HG02840 (cell line): ENCODE measurements around the gene MZT2A.
"Not testable (repeated sequence)": the region's sequence is repeated elsewhere in the genome, so short reads cannot be mapped to it uniquely, and the experiment has no call there.

Experiments used
- ATAC-seq: cut with Tn5 transposase; IDR thresholded peaks from one replicate; pipeline ENCODE4 v1.9.1; 2021; ENCODE audit warnings: mild to moderate bottlenecking, moderate library complexity, moderate number of reproducible peaks; ENCODE audit not compliant: unreplicated experiment, low FRiP score

MZT2A gene

GRCh38 chr2:131521524-131521923 lies 29.3 kb upstream of the MZT2A start:
- ATAC-seq, result not testable (repeated sequence)

DNA sequence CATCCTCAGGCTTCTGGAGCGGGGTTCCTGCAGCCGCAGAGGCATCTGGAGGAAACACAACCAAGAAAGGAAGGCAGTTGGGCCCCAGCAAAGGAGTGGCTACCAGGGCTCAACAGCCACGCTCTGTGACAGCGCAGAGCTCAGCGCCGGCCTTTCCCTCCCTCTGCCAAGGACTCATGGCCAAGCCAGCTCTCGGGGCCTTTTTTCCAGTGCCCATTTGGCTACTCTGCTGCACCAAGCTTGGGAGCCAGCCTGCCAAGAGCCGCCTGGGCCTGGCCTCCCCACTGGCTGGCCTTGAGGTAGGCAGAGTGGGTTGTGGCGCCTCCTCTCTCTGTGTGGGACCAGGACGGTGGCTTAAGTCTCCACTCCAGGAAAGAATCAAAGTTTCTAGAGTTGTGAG lies 28.3 kb upstream of the MZT2A start:
- ATAC-seq, result no peak

- not testable (repeated sequence) for ATAC-seq
Measured at GRCh38 chr2:131519871-131520470, 27.8 kb upstream of the MZT2A start.

- no peak for ATAC-seq
Measured at GRCh38 chr2:131519466-131519865, 27.3 kb upstream of the MZT2A start.

GRCh38 chr2:131518531-131518930 lies 26.3 kb upstream of the MZT2A start:
- ATAC-seq, result not testable (repeated sequence)

DNA sequence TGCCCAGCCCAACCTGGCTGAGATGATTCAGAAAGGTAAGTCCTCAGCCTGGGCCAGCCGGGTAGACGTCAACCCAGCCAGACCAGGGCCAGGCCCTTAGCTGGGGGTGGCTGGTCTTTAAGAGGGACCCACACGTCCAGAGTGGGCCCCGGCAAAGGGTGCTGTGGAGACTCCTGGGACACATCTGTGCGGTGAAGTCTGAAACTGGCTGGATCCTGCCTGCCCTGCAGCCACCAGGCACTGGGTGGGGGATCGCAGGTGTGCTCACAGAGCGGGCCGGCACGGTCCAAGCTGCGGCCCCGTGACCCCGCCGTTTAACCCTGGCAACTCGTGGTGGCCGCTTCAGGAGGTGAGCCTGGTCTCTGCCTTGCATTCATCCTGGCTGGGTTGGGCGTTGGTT lies 25.7 kb upstream of the MZT2A start:
- ATAC-seq, result not testable (repeated sequence)

GRCh38 chr2:131517106-131517831 lies 25.1 kb upstream of the MZT2A start:
- ATAC-seq, result no peak

DNA sequence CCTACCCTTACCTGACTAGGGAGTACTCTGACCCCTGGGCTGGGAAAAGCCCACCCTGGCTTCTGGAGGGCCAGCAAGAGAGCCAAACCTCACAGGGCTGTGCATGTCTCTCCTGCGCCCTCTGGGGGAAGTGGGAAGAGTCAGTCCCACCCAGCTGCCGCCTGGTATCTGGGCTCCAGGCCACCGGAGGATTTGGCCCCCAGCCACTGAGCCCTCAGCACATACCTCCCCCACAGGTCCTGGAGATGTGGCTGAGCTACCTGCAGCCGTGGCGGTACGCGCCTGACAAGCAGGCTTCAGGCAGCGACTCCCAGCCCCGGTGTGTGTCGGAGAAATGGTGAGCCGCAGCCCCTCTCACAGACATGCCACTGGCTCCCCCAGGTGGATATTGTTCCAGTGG lies 24.4 kb upstream of the MZT2A start:
- not testable (repeated sequence) for ATAC-seq

- no peak for ATAC-seq
Measured at GRCh38 chr2:131516011-131516410, 23.8 kb upstream of the MZT2A start.

- ATAC-seq, result not testable (repeated sequence)
Measured at GRCh38 chr2:131515235-131515634, 23.0 kb upstream of the MZT2A start.

GRCh38 chr2:131514408-131515166 lies 22.4 kb upstream of the MZT2A start:
- peak; percentile 55 for ATAC-seq

DNA sequence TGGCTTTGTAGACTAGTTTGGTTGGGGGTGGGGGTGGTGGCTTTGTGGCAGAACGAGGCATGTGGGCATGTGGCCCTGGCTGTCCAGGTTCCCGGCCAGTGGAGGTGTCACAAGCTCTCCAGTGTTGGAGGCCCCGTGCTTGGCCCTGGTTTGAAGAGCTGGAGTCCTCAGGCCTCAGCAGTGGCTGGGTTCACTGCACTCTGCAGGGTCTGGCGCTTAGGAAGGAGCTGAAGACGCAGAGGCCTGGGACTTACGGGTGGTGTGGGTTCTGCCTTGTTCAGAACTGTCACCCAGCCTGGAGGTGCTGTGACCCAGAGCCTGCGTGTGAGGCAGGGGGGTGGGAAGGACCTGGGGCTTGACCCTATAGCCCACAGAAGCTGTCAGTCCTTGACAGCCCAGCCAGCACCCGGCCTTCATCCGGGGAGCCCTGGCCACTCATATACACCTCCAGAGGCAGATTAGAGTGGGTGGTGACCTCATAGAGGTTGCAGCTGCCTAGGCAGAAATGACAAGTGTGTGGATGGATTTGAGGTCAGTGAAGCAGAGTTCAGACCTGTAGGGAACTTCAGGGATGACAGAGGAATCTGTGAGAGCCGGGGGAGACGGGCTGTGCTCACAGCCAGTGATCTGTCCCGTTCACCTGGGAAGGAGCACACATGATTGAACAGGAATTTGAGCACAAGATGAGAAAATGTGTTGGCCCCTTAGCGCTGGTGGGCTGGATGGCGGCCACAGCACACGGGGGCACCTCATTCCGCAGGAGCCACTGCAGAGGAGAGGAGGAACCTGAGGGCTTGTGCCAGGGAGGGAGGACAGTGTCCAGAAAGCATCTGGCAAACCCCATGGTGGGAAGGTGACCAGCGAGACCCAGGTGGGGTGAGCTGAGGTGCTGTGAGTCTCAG lies 20.0 kb upstream of the MZT2A start:
- ATAC-seq, result not testable (repeated sequence)

- not testable (repeated sequence) for ATAC-seq
Measured at GRCh38 chr2:131511291-131511968, 19.2 kb upstream of the MZT2A start.

- ATAC-seq, result no peak
Measured at GRCh38 chr2:131509615-131510014, 17.4 kb upstream of the MZT2A start.

DNA sequence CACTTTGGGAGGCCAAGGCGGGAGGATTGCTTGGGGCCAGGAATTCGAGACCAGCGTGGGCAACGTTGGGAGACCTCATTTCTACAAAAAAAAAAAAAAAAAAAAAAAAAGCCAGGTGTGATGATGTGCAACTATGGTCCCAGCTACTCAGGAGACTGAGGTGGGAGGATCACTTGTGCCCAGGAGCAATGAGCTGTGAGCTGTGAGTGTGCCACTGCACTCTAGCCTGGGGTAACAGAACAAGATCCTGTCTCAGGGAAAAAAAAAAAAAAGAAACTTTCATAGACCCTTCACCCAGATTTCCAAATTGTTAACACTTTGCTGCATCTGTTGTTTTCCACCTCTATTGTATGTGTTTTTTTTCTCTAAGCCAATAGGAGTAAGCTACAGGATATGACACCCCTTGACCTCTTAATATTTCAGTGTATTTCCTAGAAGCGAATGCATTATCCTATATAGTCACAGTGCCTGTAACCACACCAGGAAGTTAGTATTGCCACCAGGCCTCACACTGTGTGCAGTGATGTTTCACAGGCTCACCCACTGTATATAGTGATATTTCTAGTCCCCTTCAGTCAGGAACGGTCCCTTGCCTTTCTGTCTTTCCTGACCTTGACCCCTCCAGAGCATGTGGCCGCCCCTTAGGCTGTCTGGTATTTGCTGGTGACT lies 12.0 kb upstream of the MZT2A start:
- ATAC-seq, result not testable (repeated sequence)

DNA sequence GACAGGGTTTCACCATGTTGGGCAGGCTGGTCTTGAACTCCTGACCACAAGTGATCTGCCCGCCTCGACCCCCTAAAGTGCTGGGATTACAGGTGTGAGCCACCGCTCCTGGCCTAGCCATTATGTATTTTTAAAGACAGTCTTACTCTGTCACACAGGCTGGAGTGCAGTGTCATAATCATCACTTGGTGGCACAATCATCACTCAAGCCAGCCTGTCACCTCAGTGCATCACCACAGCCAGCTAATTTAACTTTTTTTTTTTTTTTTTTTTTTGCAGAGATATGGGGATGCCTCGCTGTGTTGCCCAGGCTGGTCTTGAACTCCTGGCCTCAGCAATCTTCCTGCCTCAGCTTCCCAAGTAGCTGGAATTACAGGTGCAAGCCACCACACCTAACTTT lies 11.4 kb upstream of the MZT2A start:
- not testable (repeated sequence) for ATAC-seq

DNA sequence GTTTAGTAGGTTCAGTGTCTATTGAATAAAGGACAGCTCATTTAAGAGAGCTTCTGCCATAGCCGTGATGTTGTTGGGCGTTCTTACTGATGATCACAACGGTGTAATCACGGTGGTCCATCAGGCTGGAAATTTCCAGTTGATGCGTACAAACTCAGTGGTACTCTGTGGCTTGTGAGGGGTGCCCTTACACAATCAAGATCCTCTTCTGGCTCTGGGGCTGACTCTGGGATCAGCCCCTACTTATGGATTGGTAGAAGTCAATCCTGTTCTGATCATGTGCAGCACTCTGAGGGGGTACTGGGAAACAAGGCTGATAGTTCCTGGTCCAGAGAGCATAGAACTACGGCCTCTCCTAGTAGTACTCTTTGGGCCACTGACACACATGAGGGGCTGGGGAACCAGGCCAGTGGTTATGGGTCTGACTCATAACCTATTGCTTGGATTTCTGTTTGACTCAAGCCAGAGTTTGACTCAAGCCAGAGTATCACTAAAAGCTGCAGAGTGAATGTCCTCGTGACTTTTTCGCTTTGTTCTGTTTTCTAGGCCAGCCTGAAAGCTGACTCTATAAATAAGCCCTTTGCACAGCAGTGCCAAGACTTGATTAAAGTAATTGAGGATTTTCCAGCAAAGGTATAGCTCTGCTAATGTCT lies 6.2 kb upstream of the MZT2A start:
- ATAC-seq, result peak; percentile 90

GRCh38 chr2:131495506-131495905 lies 3.3 kb upstream of the MZT2A start:
- ATAC-seq, result not testable (repeated sequence)
